Uterus (tissue), 4 donors: Measurements from ENCODE around the gene TMEM141. TPM values are rescaled to one million over a fixed set of nuclear protein-coding genes. Genes with fewer than 3 reads are reported as not detected.

Experiments
- DNase-seq, 2 donors: peaks; one replicate each; pipeline ENCODE4 v3.0.0-alpha.2; 2019 to 2020
- H3K27ac ChIP-seq, 2 donors: fragments of 200-600 bp; sonication (generic); 1 replicate in 1 of 2; 2 replicates in 1 of 2; pipeline ENCODE4 v1.5.1; 2016 to 2018
- H3K27me3 ChIP-seq, 2 donors: fragments of 200-600 bp; sonication (generic); one replicate each; pipeline ENCODE4 v1.5.1; 2018 to 2019; ENCODE audit warnings: control low read depth in 1 of 2
- H3K36me3 ChIP-seq, 2 donors: fragments of 200-600 bp; sonication (generic); one replicate each; pipeline ENCODE4 v1.5.1; 2019; ENCODE audit warnings: control low read depth in 1 of 2
- H3K4me1 ChIP-seq, 2 donors: fragments of 200-600 bp; sonication (generic); one replicate each; pipeline ENCODE4 v1.5.1; 2018 to 2019; ENCODE audit warnings: control low read depth in 1 of 2
- H3K4me3 ChIP-seq, 2 donors: fragments of 200-600 bp; sonication (generic); 1 replicate in 1 of 2; 2 replicates in 1 of 2; pipeline ENCODE4 v1.5.1; 2018 to 2019; ENCODE audit warnings: mild to moderate bottlenecking in 1 of 2
- H3K9me3 ChIP-seq, 2 donors: fragments of 200-600 bp; sonication (generic); one replicate each; pipeline ENCODE4 v1.5.1; 2019; ENCODE audit warnings: control low read depth in 1 of 2
- CTCF ChIP-seq, 4 experiments: fragments of 200-600 bp in 2 of 4; fragments of 450-650 bp in 2 of 4; sonication (generic) in 2 of 4; IDR thresholded peaks; one replicate each; pipeline ENCODE4 v1.5.1; 2016 to 2019; ENCODE audit warnings: antibody characterized with exemption in 4 of 4, mild to moderate bottlenecking in 2 of 4, moderate library complexity in 1 of 4
- POLR2A ChIP-seq, 2 donors: fragments of 450-650 bp; IDR thresholded peaks; one replicate each; pipeline ENCODE4 v1.6.1; 2016; ENCODE audit warnings: antibody characterized with exemption in 2 of 2, mild to moderate bottlenecking in 1 of 2, moderate library complexity in 1 of 2
- intact Hi-C: fragments of 100-400 bp; cut with DNase I; formaldehyde crosslinking; loops from one replicate; pipeline ENCODE4 v1.15.1; 2023; ENCODE audit warnings: low total_unique reads
- total RNA-seq, 4 donors: library from RNA; depleted of rRNA in 3 of 4; stranded (reverse); fragments of >200 nt in 3 of 4; gene quantifications; one replicate each; pipeline versions ENCODE4 v1.1.0 to v1.2.4, GENCODE V29; 2014 to 2023
- donor health status: DM: yes; HTN: yes; CAD: no.

Gene TMEM141
- total RNA-seq, 4 donors from 2014 or later = 3.5 to 48.9 (median 32.0) TPM

GRCh38 chr9:136815422-136815782 lies 24.3 kb downstream of the TMEM141 start:
- intact Hi-C loops = no loop called here
- Histone ChIP-seq H3K9me3 (no peaks in the 10 kb centered on the region), H3K4me3 (no peak overlapping the region), H3K27ac (no peak overlapping the region), H3K36me3 (no peaks in the 10 kb centered on the region), H3K4me1 (no peaks in the 10 kb centered on the region), H3K27me3 (no peaks in the 10 kb centered on the region)
- no peak for DNase-seq
- TF ChIP-seq CTCF (IDR thresholded peaks at IDR 0.05) = no peak

GRCh38 chr9:136820971-136821825 lies 30.1 kb downstream of the TMEM141 start:
- no peaks in the 10 kb centered on the region for H3K36me3 ChIP-seq
- peak overlapping the region; percentile 14 to 33 for H3K4me3 ChIP-seq

GRCh38 chr9:136821826-136822544 lies 30.8 kb downstream of the TMEM141 start:
- Histone ChIP-seq H3K36me3 (no peaks in the 10 kb centered on the region), H3K4me1 (peaks cover 0 to 10% of the 10 kb centered on the region in 2 donors), H3K27ac (no peak overlapping the region), H3K4me3 (peak overlapping the region in 1 of 2 donors; percentile 33), H3K9me3 (no peaks in the 10 kb centered on the region), H3K27me3 (no peaks in the 10 kb centered on the region)
- TF ChIP-seq POLR2A (IDR thresholded peaks at IDR 0.05) = no peak
- no peak for TF ChIP-seq CTCF (IDR thresholded peaks at IDR 0.05)
- DNase-seq = no peak
- intact Hi-C loops = no loop called here

More at GRCh38 chr9:136820971-136821825, 30.1 kb downstream of the TMEM141 start:
- H3K27me3 ChIP-seq = no peaks in the 10 kb centered on the region
- intact Hi-C loops = no loop called here
- no peaks in the 10 kb centered on the region for H3K9me3 ChIP-seq
- TF ChIP-seq POLR2A (IDR thresholded peaks at IDR 0.05) = no peak
- TF ChIP-seq CTCF (IDR thresholded peaks at IDR 0.05) = no peak
- DNase-seq = no peak
- peaks cover 0 to 10% of the 10 kb centered on the region in 2 donors for H3K4me1 ChIP-seq
- no peak overlapping the region for H3K27ac ChIP-seq

GRCh38 chr9:136823136-136824046 lies 32.2 kb downstream of the TMEM141 start:
- TF ChIP-seq POLR2A (IDR thresholded peaks at IDR 0.05) (no peak), CTCF (IDR thresholded peaks at IDR 0.05) (no peak)
- Histone ChIP-seq H3K9me3 (no peaks in the 10 kb centered on the region), H3K4me1 (peaks cover 0 to 10% of the 10 kb centered on the region in 2 donors), H3K36me3 (no peaks in the 10 kb centered on the region), H3K4me3 (no peak overlapping the region), H3K27me3 (no peaks in the 10 kb centered on the region), H3K27ac (no peak overlapping the region)
- no peak for DNase-seq
- intact Hi-C loops = no loop called here
